Naive B cell (primary cell): ENCODE data around the gene SNED1. TPM values are rescaled to one million over a fixed set of nuclear protein-coding genes. Genes with fewer than 3 reads are reported as not detected.

ENCODE experiments used
- ATAC-seq, 2 donors: fragments of 150-1000 bp; cut with Tn5 transposase; 2 replicates each; pipeline ENCODE4 v1.10.0; 2021; ENCODE audit warnings: low read depth in 2 of 2, mild to moderate bottlenecking in 2 of 2, moderate library complexity in 2 of 2
- DNase-seq: peaks from one replicate; pipeline ENCODE4 v3.0.0; 2022
- H3K27ac Mint-ChIP-seq, 6 donors: one replicate each; pipeline ENCODE4 v1.8.0; 2020 to 2022; ENCODE audit warnings: mild to moderate bottlenecking in 6 of 6, mixed read lengths in 6 of 6, moderate library complexity in 5 of 6, inconsistent platforms in 2 of 6
- H3K27me3 Mint-ChIP-seq, 3 donors: one replicate each; pipeline ENCODE4 v1.8.0; 2021 to 2022; ENCODE audit warnings: mixed read lengths in 3 of 3, mild to moderate bottlenecking in 1 of 3
- H3K36me3 Mint-ChIP-seq, 2 donors: one replicate each; pipeline ENCODE4 v1.8.0; 2020 to 2022; ENCODE audit warnings: mixed read lengths in 2 of 2, inconsistent platforms in 1 of 2, mild to moderate bottlenecking in 1 of 2
- H3K4me1 Mint-ChIP-seq, 3 donors: one replicate each; pipeline ENCODE4 v1.8.0; 2020 to 2022; ENCODE audit warnings: mixed read lengths in 3 of 3, inconsistent platforms in 1 of 3, mild to moderate bottlenecking in 1 of 3, moderate library complexity in 1 of 3
- H3K4me3 Mint-ChIP-seq, 8 donors: one replicate each; pipeline ENCODE4 v1.8.0; 2020 to 2022; ENCODE audit warnings: mild to moderate bottlenecking in 8 of 8, mixed read lengths in 8 of 8, moderate library complexity in 8 of 8, inconsistent platforms in 2 of 8
- H3K9me3 Mint-ChIP-seq, 7 donors: one replicate each; pipeline ENCODE4 v1.8.0; 2020 to 2022; ENCODE audit warnings: mixed read lengths in 7 of 7, mild to moderate bottlenecking in 5 of 7, inconsistent platforms in 2 of 7, moderate library complexity in 1 of 7
- polyA plus RNA-seq, 6 donors: library from polyadenylated mRNA; unstranded; fragments of 300-500 nt; fragmentation: Illumina TruSeq; gene quantifications; one replicate each; pipeline ENCODE4 v1.2.3, GENCODE V29; 2021; ENCODE audit warnings: low read depth in 6 of 6

SNED1 gene
- polyA plus RNA-seq, 6 donors from 2014 or later: 0.75 to 3.2 (median 1.3) TPM

DNA sequence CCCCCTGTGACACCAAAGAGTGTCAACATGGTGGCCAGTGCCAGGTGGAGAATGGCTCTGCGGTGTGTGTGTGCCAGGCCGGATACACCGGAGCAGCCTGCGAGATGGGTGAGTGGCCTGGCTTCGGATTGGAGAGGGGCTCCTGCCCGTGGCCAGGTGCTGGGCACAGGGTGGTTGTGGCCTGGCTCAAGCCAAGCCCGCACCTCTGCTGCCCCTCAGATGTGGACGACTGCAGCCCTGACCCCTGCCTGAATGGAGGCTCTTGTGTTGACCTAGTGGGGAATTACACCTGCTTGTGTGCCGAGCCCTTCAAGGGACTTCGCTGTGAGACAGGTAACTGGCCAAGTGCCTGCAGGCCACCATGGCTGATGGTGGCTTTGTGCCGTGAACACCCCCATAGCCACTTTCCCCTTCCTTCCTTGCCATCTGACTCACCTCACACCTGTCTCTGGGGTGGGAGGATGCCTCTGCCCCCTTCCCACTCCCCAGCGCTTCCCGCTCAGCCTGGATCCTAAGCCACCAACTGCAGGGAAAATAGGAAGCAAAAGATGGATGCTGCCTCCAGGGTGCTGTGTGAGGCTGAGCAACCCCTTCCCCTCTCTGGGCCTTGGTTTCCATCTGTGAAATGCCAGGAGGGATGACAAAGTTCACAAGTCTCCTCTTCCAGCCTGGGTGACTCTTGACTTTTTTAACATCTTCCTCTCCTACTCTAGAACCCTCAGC, 41.8 kb downstream of the SNED1 start:
- Mint-ChIP-seq H3K36me3 (peaks cover 4% of the 10 kb centered on the region in 2 donors), H3K27ac (peak overlapping the region; percentile 93 to 99 (median 98)), H3K4me3 (peak overlapping the region in 4 of 8 donors; percentile 22 to 63 (median 44)), H3K27me3 (no peaks in the 10 kb centered on the region), H3K9me3 (peaks cover 0 to 5% (median 1%) of the 10 kb centered on the region in 7 donors), H3K4me1 (peaks cover 27 to 57% (median 45%) of the 10 kb centered on the region in 3 donors)
- DNase-seq (no peak), ATAC-seq (no peak)

DNA sequence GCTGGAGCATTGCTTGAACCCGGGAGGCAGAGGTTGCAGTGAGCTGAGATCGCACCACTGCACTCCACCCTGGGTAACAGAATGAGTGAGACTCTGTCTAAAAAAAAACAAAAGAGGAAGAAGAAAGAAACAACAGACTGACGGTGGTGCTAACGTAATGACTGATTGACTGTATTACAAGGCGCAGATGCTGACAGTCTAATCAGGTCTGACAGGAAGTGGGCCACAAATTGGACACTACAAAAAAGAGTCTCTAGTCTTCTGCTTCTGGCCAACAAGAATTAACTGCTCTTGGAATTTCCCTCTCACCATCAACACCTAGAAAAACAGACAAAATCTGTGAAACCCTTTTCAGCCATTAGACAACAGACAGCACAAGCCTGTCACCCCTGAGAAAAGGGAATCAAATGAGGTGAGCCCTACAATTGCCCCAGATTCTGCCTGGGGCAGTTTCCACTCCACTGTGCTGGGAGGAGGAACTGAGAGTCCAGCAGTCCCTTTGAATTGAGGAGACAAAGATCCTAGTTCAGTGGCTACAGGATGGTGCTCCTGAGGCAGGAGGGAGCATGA, 43.3 kb downstream of the SNED1 start:
- Mint-ChIP-seq H3K4me3 (peak overlapping the region; percentile 49 to 85 (median 68)), H3K9me3 (peaks cover 0 to 11% (median 2%) of the 10 kb centered on the region in 7 donors), H3K27me3 (no peaks in the 10 kb centered on the region), H3K36me3 (peaks cover 5 to 6% of the 10 kb centered on the region in 2 donors), H3K4me1 (peaks cover 27 to 57% (median 45%) of the 10 kb centered on the region in 3 donors), H3K27ac (peak overlapping the region; percentile 93 to 99 (median 98))
- ATAC-seq (peak; percentile 81 to 88), DNase-seq (peak; percentile 83)

DNA sequence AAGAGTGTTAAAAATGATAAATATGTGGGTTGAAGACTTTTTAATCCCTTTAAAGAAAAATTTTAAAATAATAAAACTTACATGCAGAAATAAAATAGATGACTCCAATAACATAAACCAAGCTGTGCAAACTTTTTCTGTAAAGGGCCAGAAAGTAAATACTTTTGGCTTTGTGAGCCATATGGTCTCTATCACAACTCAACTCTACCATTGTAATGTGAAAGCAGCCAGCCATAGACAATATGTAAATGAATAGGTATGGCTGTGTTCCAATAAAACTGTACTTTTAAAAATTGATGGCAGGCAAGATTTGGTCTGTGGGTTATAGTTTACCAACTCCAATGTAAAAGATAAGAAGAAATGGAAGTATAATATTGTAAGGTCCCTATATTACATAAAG, 45.2 kb downstream of the SNED1 start:
- no peak for ATAC-seq
- Mint-ChIP-seq H3K9me3 (peaks cover 0 to 11% (median 2%) of the 10 kb centered on the region in 7 donors), H3K27me3 (no peaks in the 10 kb centered on the region), H3K4me1 (peaks cover 23 to 45% (median 39%) of the 10 kb centered on the region in 3 donors), H3K36me3 (peaks cover 5 to 6% of the 10 kb centered on the region in 2 donors), H3K27ac (peak overlapping the region in 5 of 6 donors; percentile 30 to 99 (median 82)), H3K4me3 (no peak overlapping the region)
- DNase-seq: no peak

DNA sequence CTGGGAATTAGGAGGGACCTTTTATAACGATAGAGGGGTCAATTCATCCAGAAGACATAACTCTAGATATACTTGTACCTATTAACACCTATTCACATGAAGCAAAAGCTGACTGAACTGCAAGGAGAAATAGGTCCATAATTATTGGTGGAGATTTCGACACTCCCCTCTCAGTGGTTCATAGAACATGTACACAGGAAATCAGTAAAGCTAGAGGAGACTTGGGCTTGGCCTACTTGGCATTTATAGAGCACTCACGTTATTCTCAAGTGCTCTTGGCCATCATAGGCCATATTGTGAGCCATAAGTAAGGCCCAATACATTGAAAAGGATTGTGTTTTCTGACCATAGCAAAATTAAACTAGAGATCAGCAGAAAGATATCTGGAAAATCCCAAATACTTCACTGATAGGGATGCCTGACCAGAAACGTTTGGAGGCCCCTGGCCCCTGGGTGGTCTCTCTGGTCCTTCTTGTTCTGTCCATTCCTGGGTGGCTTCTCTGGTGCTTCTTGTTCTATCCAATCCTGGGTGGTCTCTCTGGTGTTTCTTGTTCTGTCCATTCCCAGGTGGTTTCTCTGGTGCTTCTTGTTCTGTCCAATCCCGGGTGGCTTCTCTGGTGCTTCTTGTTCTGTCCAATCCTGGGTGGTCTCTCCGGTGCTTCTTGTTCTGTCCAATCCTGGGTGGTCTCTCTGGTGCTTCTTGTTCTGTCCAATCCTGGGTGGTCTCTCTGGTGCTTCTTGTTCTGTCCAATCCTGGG, 49.0 kb downstream of the SNED1 start:
- Mint-ChIP-seq H3K9me3 (peaks cover 0 to 11% (median 2%) of the 10 kb centered on the region in 7 donors), H3K27me3 (no peaks in the 10 kb centered on the region), H3K4me3 (no peak overlapping the region), H3K27ac (peak overlapping the region in 1 of 6 donors; percentile 26), H3K4me1 (peaks cover 8 to 16% (median 13%) of the 10 kb centered on the region in 3 donors), H3K36me3 (peaks cover 5 to 6% of the 10 kb centered on the region in 2 donors)
- ATAC-seq: no peak
- no peak for DNase-seq

DNA sequence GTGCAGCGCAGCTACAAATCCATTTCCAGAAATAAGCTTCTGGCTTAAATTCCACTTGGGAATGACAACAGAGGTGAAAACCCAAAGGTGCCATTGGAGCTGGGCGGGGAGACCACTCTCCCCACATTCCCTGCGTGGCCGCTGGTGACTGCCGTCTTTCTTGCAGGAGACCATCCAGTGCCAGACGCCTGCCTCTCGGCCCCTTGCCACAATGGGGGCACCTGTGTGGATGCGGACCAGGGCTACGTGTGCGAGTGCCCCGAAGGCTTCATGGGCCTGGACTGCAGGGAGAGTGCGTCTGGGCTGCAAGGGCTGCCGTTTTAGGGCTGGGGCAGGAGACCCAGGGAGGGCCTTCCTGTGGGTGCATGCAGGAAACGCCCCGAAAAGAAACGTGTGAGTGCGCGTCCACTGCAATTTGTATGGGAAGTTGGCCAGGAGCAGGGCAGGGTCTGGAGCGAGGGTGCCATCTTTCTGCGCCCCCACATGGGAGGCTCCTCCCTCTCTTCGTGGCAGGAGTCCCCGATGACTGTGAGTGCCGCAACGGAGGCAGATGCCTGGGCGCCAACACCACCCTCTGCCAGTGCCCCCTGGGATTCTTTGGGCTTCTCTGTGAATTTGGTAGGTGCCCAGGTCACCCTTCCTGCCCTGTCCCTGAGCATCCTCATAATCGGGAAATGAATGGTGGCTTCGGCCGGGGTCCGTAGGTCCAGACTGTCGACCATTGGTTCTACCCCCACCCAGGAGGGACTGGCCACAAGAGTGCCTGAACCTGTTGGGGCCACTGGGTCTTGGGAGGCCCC, 49.9 kb downstream of the SNED1 start:
- DNase-seq (no peak), ATAC-seq (no peak)
- H3K4me1 Mint-ChIP-seq: peaks cover under 1 to 7% (median 4%) of the 10 kb centered on the region in 3 donors
- no peak overlapping the region for H3K4me3 Mint-ChIP-seq
- peaks cover 0 to 11% (median 2%) of the 10 kb centered on the region in 7 donors for H3K9me3 Mint-ChIP-seq
- no peaks in the 10 kb centered on the region for H3K27me3 Mint-ChIP-seq
- peak overlapping the region in 2 of 6 donors; percentile 20 to 30 for H3K27ac Mint-ChIP-seq
- H3K36me3 Mint-ChIP-seq: peaks cover 5 to 6% of the 10 kb centered on the region in 2 donors

DNA sequence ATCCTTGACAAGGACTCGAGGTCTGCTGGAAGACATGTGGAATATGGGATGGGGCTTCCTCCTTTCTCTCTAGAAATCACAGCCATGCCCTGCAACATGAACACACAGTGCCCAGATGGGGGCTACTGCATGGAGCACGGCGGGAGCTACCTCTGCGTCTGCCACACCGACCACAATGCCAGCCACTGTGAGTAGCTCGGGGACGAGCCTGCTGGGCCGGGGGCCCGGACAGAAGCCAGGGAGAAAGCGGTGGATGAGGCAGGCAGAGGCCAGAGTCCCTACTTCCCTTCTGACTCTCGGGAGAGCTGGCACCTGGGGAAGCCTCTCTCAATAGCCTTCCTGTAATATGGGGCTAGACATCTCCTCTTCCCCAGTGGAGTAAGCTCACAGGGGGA, 50.5 kb downstream of the SNED1 start:
- Mint-ChIP-seq H3K27ac (peak overlapping the region in 1 of 6 donors; percentile 24), H3K4me3 (no peak overlapping the region), H3K9me3 (peaks cover 0 to 11% (median 2%) of the 10 kb centered on the region in 7 donors), H3K36me3 (peaks cover 5 to 6% of the 10 kb centered on the region in 2 donors), H3K27me3 (no peaks in the 10 kb centered on the region), H3K4me1 (peaks cover 0 to 1% (median 0%) of the 10 kb centered on the region in 3 donors)
- ATAC-seq (no peak), DNase-seq (no peak)

DNA sequence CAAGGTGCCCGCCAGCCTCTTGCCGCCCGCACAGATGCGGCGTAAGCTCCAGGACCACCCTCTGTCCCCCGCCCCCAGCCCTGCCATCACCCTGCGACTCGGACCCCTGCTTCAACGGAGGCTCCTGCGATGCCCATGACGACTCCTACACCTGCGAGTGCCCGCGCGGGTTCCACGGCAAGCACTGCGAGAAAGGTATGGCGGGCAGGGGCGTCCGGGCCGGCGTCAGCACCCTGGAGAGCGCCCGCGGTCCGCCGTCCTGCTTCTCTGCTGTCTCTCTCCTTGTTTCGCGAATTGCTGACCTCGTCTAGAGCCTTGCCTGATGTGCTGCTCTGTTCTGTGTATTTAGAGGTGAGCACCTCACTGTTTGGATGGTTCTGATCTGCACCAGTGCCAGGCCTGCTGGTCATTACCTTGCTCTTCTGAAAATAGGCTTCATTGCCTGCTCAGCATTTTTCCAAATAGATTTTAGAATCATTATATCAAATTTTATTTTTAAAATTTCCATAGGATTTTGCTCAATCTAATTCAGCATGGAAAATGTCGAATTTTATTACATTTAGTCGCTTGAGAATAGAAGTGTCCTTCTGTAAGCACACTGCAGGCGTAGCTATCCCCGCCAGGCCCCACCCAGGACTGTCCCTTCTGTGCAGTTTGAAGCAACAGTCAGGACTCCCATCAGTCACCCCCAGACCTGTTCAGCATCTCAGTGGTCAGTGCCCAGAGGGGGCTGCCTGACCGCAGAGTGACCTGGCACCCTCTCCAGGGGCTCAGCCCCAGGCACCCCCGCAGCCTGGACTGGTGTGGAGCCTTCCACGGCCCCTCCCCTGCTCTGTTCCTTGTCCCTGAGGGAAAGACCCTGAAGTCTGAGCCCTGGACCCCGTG, 51.6 kb downstream of the SNED1 start:
- Mint-ChIP-seq H3K4me3 (peak overlapping the region in 1 of 8 donors; percentile 70), H3K27ac (peak overlapping the region in 1 of 6 donors; percentile 52), H3K9me3 (peaks cover 0 to 11% (median 2%) of the 10 kb centered on the region in 7 donors), H3K27me3 (no peaks in the 10 kb centered on the region), H3K4me1 (no peaks in the 10 kb centered on the region), H3K36me3 (peaks cover 3 to 5% of the 10 kb centered on the region in 2 donors)
- DNase-seq: no peak
- no peak for ATAC-seq

DNA sequence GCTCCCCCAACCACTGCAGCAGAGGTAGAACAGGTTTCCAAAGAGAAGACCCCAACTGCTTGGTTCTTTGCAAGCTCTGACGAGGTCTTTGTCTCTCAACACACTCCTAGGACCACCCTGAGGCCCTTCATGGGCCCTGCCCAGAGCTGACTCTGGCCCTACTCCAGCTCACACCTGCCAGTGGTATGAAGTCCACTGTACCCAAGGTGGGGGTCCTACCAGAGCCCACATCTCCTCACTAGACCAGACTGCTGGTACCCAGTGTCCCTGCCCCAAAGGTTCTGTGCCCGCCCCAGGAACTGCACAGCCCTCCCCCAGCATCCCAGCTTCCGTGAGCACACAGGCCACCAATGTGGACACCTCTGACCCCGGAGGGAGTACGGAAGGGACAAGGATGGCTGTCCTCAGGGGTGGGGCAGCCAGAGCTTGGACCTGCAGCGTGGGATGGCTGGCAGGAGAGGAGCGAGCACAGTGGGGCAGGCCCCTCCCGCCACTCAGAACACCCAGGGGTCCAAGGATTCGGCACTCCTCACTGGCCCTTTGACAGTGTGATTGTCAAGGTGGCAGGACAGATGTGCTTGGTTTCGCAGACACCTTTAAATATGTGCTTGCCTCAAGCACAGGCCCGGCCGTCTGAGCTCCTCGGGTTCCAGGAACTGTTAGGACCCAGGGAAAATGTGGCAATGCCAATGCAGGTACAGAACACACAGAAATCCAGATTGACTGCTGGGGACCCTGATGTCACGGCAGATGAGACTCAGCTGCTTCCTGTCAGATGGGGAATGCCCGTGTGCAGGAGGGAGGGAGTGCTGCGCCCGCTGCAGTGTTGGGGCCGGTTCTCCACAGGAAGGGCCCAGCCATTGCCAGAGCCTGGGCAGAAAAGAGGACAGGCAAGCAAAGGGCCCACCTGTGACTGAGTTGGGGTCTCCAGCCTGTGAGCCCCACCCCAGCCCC, 52.5 kb downstream of the SNED1 start:
- Mint-ChIP-seq H3K4me3 (peak overlapping the region in 1 of 8 donors; percentile 47), H3K4me1 (no peaks in the 10 kb centered on the region), H3K27ac (peak overlapping the region in 2 of 6 donors; percentile 27 to 75), H3K9me3 (peaks cover 0 to 2% (median 0%) of the 10 kb centered on the region in 7 donors), H3K36me3 (no peaks in the 10 kb centered on the region), H3K27me3 (no peaks in the 10 kb centered on the region)
- DNase-seq (no peak), ATAC-seq (peak; percentile 70 to 75)

DNA sequence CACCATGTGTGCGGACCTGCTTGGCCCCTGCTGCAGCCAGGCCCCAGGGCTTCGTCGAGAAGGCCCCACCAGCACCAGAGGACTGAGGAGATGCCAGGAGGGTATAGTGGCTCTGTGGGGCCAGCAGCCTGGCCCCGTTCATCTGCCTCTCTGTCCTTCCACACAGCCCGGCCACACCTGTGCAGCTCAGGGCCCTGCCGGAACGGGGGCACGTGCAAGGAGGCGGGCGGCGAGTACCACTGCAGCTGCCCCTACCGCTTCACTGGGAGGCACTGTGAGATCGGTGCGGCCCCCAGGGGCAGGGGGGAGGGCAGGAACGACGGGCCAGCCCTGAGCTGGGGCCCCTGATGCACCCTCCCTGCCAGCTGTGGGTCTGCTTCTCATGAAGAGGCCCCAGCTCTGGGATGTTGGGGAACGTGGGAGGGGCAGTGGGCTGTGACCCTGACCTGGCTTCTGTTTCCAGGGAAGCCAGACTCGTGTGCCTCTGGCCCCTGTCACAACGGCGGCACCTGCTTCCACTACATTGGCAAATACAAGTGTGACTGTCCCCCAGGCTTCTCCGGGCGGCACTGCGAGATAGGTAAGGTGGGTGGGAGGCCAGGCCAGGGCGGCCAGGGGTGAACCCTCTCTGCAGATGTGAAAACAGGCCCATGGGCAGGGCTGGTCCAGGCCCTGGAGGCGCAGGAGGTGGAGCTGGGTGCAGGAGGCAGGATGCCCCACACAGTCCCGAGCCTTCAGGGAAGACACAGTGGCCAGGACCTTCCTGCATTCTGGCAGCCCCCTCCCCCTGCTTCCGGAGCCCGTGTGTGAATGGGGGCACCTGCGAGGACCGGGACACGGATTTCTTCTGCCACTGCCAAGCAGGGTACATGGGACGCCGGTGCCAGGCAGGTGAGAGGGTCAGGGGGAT, 53.4 kb downstream of the SNED1 start:
- Mint-ChIP-seq H3K9me3 (no peaks in the 10 kb centered on the region), H3K27me3 (no peaks in the 10 kb centered on the region), H3K4me1 (no peaks in the 10 kb centered on the region), H3K27ac (peak overlapping the region in 3 of 6 donors; percentile 27 to 83 (median 75)), H3K4me3 (peak overlapping the region in 1 of 8 donors; percentile 47), H3K36me3 (no peaks in the 10 kb centered on the region)
- no peak for DNase-seq
- ATAC-seq: no peak

DNA sequence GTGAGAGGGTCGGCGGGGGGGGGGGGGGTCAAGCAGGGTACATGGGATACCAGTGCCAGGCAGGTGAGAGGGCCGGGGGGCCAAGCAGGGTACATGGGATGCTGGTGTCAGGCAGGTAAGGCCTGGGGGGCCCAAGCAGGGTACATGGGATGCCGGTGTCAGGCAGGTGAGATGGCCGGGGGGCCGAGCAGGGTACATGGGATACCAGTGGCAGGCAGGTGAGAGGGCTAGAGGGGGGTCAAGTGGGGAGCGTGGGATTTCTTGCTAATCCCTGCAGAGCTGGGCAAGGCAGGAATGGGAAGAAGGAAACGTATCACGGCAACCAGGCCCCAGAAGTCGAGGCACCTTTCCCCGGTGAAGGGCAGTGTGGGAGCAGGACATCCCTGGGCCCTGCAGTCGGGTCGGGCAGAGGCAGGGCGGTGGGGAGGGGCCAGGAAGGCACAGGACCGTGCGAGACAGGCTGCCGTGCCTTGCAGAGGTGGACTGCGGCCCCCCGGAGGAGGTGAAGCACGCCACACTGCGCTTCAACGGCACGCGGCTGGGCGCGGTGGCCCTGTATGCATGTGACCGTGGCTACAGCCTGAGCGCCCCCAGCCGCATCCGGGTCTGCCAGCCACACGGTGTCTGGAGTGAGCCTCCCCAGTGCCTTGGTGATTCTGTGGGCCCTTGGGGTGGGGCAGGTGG, 54.4 kb downstream of the SNED1 start:
- Mint-ChIP-seq H3K27ac (no peak overlapping the region), H3K4me3 (no peak overlapping the region), H3K4me1 (no peaks in the 10 kb centered on the region), H3K9me3 (no peaks in the 10 kb centered on the region), H3K27me3 (no peaks in the 10 kb centered on the region), H3K36me3 (no peaks in the 10 kb centered on the region)
- no peak for DNase-seq
- no peak for ATAC-seq
